ENCODE results near the gene MBNL3.
A peak's percentile ranks its signal among the peaks of the same experiment; 100 is the strongest.

Gene MBNL3

DNA sequence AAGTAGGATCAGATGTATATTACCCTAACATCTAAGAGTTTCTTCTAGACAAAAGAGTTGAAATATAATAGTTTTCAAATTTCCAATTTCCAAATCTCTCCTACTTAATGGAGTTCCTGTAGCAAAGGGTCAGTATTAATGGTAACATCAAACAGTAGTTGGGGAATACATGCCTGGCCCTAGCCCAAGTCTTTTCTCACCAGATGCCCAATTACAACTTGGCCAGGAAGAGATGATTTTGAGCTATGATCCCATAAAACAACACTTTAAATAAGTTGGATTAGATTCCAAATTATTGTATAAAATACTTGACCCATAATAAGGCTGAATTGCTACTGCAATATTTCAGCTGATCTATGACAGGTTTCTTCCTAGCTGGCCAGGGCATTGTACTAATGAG, 59.9 kb downstream of the MBNL3 start:
- no peak for DNase-seq (ENCODE audit: low read depth in 2 of 2)
- TF ChIP-seq, protein P1, sequence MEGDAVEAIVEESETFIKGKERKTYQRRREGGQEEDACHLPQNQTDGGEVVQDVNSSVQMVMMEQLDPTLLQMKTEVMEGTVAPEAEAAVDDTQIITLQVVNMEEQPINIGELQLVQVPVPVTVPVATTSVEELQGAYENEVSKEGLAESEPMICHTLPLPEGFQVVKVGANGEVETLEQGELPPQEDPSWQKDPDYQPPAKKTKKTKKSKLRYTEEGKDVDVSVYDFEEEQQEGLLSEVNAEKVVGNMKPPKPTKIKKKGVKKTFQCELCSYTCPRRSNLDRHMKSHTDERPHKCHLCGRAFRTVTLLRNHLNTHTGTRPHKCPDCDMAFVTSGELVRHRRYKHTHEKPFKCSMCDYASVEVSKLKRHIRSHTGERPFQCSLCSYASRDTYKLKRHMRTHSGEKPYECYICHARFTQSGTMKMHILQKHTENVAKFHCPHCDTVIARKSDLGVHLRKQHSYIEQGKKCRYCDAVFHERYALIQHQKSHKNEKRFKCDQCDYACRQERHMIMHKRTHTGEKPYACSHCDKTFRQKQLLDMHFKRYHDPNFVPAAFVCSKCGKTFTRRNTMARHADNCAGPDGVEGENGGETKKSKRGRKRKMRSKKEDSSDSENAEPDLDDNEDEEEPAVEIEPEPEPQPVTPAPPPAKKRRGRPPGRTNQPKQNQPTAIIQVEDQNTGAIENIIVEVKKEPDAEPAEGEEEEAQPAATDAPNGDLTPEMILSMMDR (IDR thresholded peaks at IDR 0.05; ENCODE audit: low read depth, low read length): no peak
- no peak overlapping the region for H3K4me3 ChIP-seq (replicated peaks in 1 of 2; ENCODE audit: low read depth in 2 of 2, low read length in 2 of 2)

DNA sequence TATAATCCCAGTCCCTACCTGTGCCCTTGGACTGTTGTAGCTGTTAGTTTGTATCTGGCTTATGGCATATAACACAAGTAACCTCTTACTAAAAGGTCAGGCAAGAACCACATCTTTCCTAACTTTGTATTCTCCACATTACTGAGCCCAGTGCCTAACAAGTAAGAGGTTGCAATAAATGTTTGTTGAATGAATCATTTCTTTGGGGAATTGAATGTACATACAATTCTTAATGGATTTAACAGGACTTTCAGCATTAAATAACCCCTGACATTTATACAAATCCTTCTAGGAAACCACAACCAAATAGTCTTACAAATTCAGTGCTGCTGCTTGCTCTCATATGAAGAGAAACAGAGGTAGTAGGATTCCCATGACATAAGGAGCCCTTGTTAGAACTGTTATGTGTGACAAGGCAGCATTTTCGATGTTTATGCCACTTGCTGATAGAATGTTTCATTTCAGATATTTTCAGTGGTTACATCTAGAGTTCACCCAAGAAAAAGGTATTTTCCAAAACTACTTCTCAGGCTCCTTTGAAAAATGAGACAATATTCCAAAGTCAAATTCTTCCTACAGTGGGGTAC, 62.0 kb downstream of the MBNL3 start:
- TF ChIP-seq, protein P1 (IDR thresholded peaks at IDR 0.05; ENCODE audit: low read depth, low read length): no peak
- no peak overlapping the region for H3K4me3 ChIP-seq (replicated peaks in 1 of 2; ENCODE audit: low read depth in 2 of 2, low read length in 2 of 2)
- peak; percentile 64 to 78 for DNase-seq (ENCODE audit: low read depth in 2 of 2)

- no peak for DNase-seq (ENCODE audit: low read depth in 2 of 2)
- TF ChIP-seq, protein P1 (IDR thresholded peaks at IDR 0.05; ENCODE audit: low read depth, low read length): no peak
- H3K4me3 ChIP-seq (replicated peaks in 1 of 2; ENCODE audit: low read depth in 2 of 2, low read length in 2 of 2): no peak overlapping the region
Measured at GRCh38 chrX:132425744-132426318, 63.0 kb downstream of the MBNL3 start.

GRCh38 chrX:132423323-132423722, 65.5 kb downstream of the MBNL3 start:
- DNase-seq (ENCODE audit: low read depth in 2 of 2): no peak
- H3K4me3 ChIP-seq (replicated peaks in 1 of 2; ENCODE audit: low read depth in 2 of 2, low read length in 2 of 2): no peak overlapping the region
- TF ChIP-seq, protein P1 (IDR thresholded peaks at IDR 0.05; ENCODE audit: low read depth, low read length): no peak

DNA sequence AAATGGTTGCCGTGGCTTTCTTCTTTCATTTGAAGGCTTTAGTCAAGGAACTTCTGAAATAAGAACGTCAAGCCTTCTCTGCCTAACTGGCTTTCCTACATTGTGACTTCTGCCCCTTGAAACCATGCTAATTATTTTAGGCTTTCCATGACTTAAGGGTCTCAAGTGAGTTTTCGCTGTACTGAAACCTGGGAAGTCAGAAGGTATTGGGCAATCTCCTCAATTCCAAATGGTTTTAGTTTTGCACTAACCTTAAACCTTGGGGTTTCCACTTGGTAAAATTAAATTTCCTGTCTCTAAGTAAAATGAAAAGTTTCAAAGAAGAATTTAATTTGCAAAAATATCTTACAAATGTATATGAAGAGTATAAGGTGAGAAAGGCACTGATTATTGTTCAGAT, 73.8 kb downstream of the MBNL3 start:
- no peak for DNase-seq (ENCODE audit: low read depth in 2 of 2)
- no peak overlapping the region for H3K4me3 ChIP-seq (replicated peaks in 1 of 2; ENCODE audit: low read depth in 2 of 2, low read length in 2 of 2)
- TF ChIP-seq, protein P1 (IDR thresholded peaks at IDR 0.05; ENCODE audit: low read depth, low read length): no peak

- TF ChIP-seq, protein P1 (IDR thresholded peaks at IDR 0.05; ENCODE audit: low read depth, low read length): no peak
- no peak overlapping the region for H3K4me3 ChIP-seq (replicated peaks in 1 of 2; ENCODE audit: low read depth in 2 of 2, low read length in 2 of 2)
- DNase-seq (ENCODE audit: low read depth in 2 of 2): no peak
Measured at GRCh38 chrX:132414404-132414803, 74.4 kb downstream of the MBNL3 start.

DNA sequence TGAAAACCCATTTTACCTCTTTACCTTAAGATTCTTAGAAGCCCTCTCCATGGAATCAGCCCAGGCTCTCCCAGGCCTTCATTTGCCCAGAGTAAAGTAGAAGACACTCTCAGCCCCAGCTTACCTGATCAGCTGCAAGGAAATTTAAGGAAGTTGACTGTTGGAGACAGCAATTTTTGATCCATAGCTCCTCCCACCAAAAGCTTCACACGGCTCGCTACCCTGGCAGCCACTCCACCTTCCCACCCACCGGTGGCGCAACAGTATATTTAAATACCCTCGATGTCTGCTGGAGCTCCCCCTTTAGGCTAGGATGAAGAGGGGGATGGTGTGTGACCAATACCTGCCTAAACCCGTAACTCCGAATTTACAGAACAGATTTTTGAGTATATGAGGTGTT, 75.4 kb downstream of the MBNL3 start:
- H3K4me3 ChIP-seq (replicated peaks in 1 of 2; ENCODE audit: low read depth in 2 of 2, low read length in 2 of 2): no peak overlapping the region
- TF ChIP-seq, protein P1 (IDR thresholded peaks at IDR 0.05; ENCODE audit: low read depth, low read length): no peak
- DNase-seq (ENCODE audit: low read depth in 2 of 2): no peak
